ENCODE results near the gene LCMT1.
"Not testable (repeated sequence)": the region's sequence is repeated elsewhere in the genome, so short reads cannot be mapped to it uniquely, and the experiment has no call there.

LCMT1 gene

DNA sequence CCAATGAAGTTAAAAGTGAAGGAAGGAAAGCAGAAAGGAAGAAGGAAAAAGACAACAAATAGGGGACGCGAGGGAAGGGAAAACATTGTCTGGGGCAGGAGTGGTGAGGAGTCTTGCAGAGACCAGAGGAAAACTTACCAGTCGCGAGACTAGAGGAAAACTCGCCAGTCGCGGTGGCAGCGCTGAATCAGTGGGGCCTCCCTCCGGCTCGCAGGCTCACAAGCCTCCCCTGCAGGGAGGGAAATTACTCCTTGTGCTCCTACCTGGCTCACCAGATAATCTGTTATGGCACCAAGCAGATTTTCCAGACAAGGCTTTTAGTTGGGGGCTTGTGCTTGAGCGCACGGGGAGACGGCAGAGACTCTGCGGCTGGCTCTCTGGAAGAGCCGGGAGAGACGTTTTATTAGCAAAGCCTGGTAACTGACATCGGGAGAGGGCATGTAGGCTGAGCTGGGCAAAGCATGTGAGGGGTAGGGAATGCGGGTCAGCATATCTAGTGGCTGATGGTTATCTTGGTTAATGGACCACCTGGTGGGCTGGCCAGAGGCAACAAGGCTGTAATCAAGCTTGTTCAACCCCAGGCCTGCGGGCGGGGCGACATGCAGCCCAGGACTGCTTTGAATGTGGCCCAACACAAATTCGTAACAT lies 37.1 kb downstream of the LCMT1 start:
- DNase-seq = no peak

DNA sequence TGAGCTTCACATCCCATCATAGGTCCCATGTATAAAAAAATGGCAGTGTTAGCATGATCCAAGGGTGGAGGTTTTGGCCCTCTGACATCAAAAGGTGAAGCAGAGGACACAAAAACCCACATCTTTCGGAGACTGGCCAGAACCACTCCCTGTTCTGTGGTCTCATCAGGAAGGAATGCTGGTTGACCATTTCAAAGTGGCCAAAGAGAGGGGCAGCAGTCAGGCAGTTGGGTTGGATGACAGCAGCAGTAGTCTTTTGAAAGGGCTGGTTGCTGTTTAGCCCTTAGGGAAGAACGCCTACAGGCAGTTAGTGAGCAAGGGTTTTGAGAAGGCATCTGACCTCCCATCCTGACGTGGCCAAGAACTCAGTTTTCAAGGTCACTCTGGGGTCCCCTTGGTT lies 40.5 kb downstream of the LCMT1 start:
- no peak for DNase-seq

DNA sequence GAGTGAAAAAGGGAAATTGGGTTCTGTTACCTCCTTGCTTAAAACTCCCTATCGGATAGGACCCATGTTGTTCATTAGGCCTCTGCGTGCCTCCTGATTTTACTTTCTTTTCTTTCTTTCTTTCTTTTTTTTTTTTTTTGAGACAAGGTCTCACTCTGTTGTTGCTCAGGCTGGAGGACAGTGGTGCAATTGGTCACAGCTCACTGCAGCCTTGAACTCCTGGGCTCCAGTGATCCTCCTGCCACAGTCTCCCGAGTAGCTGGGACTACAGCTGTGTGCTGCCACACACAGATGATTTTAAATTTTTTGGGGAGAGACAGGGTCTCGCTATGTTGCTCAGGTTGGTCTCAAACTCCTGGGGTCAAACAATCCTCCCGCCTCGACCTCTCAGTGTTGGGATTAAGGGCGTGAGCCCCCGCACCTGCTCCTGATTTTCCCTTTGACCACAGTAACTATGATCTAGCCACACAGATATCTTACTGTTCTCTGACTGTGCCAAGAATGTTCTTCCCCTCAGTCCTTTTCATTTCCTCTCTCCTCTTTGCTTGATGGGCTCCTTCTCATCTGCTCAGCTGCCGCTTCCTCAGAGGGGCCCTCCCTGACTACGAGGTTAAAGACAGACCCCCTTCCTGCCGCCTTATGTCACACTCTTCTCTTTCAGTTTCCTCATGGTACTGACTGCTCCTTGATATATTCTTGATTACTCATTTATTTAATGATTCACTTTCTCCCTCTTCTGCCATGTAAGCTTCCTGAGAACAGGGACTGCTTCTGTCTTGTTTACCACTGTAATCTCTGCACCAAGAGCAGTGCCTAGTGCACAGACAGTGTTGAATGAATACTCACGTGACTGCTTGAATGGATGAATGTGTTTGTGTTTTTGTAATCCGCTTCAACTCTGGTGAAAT lies 44.3 kb downstream of the LCMT1 start:
- no peak for DNase-seq

DNA sequence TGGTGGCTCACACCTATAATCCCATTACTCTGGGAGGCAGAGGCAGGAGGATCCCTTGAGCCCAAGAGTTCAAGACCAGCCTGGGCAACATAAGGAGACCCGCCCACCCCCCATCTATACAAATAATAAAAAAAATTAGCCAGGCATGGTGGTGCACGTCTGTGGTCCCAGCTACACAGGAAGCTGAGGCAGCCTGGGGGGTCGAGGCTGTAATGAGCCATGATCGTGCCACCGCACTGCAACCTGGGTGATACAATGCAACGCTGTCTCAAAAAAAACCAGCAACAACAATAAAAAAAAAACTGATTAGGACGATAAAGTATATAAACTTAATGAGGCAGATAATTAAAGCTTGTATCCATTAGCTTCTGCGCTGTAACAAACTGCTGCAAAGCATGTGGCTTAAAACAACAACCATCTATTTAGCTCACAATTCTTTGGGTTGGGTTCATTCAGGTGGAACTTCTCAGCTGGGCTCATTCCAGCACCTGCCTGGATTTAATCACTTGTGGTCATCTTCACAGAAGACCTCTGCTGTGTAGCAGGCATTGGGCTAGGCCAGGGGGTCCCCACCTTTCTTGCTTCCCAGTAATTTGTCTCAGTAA lies 45.8 kb downstream of the LCMT1 start:
- no peak for DNase-seq

DNA sequence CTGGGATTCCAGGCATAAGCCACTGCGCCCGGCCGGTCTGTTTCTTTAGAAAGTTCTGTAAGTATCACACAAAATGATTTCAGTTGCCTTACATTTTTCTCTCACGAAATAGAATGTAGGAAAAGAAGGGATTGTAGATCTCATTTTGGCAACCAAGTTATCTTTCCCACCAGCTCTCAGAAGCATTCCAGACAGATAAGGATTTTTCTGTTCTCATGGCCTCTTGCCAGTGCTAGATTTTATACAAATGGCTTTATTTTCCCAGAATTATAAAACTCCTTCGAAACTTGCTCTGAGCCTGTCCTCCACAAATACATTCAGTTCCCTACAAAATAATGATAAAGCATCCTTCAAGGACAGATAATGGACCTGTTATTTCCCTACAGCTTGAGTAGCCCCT lies 46.9 kb downstream of the LCMT1 start:
- DNase-seq = no peak

DNA sequence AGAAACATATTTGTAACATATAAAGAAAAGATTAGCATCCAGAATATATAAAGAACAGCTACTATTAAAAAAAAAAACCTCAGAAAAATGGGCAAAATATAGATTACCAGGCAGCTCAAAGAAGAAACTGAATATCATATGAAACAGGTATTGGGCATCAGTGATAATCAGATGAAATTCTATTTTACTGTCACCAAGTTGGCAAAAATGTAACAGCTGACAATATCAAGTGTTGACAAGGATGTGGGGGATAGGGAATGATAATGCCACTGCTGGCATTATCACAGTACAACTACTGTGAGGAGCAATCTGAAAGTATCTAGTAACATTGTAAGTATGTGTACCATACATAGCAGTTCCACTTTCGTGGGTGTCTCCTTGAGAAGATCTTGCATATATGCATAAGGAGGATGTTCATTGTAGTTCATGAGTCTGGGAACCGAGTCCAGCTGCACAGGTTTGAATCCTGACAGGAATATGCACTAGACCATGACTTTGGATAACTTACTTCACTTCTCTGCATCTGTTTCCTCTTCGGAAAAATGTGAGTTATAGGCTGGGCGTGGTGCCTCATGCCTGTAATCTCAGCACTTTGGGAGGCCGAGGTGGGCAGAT lies 50.3 kb downstream of the LCMT1 start:
- no peak for DNase-seq

DNA sequence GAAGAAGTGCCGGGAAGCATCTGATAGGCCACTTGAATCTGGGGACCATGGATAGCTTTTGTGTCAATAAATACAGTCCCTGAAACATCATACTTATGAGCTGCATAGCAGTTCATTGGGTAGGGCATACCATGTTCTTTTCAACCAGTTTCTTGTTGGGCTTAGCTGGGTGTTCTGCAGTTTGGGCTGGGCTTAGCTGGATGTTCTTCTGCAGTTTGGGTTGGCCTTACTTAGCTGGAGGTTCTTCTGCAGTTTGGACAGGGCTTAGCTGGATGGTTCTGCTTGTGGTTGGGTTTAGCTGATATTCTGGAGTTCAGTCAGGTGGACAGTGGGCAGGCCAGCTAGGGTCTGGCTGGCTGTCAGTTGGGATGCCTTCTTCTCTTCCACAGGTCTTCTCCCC lies 52.1 kb downstream of the LCMT1 start:
- DNase-seq = no peak

DNA sequence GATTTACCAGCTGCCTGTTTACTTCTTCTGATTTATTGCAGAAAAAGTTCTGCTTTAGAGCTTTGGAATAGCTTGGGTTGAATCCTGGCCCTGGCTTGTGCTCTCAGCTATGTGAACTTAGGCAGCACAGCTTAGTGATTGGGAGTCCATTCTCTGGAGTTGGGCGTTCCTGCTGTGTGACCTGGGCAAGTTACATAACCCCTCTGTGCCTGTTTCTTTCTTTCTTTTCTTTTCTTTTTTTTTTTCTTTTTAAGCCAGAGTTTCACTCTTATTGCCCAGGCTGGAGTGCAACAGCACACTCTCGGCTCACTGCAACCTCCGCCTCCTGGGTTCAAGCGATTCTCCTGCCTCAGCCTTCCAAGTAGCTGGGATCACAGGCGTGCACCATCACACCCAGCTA lies 53.7 kb downstream of the LCMT1 start:
- no peak for DNase-seq

DNA sequence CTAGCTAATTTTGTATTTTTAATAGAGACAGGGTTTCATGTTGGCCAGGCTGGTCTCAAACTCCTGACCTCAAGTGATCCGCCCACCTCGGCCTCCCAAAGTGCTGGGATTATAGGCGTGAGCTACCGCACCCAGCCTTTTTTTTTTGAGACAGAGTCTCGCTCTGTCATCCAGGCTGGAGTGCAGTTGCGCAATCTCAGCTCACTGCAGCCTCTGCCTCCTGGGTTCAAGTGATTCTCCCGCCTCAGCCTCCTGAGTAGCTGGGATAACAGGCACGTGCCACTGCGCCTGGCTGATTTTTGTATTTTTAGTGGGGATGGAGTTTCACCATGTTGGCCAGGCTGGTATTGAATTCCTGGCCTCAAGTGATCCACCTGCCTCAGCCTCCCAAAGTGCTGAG lies 56.4 kb downstream of the LCMT1 start:
- not testable (repeated sequence) for DNase-seq

DNA sequence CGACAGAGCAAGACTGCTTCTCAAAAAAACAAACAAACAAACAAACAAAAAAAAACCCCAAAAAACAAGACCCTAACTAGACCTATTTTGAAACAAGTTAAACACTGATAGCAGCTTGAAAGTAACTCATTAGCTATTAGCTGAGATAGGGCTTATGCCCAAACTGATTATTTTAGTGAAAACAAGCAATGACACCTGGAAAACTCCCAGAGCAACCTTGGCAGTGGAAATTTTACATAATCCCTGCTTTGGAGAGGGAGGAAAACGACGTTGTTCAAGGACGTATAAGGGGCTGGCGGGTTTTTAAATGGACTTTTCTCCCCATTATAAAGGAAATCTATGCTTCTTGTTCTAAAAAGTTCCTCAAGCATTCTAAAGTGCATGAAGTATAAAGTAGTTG lies 59.8 kb downstream of the LCMT1 start:
- DNase-seq = no peak

DNA sequence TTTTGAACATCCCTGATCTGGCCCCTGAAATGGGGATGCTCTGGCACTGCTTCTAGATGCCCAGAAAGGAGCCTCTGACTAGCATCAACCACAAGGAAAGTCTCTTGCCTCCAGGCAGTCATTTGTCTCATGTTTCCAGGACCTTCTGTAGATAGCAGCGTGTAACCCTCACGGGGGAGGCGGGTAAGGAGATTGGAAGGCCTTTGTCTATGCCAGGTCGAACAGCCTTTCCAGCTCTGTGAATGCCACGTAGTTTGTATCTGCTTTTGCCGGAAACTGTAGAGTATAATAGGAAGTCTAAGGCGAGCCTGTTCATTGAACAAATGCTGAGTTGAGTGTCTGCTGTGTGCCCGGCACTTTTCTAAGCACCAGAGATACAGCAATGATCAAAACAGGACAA lies 61.3 kb downstream of the LCMT1 start:
- DNase-seq = no peak

DNA sequence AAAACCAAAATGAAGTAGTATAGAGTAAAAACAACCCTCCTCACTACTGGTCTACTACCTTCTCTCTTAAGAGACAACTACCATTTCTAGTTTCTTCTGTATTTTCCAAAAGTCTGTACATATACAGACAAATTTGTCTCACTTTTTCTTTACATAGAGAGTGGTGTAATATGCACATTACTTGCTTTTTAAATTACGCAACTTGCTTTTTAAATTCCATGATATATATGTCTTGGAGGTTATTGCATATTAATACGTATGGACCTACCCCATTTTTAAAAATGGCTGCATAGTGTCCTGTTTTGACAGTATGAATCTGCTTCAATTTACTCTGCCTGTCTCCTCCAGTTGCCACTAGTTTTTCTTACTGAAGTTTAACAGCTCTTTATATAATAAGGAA lies 62.7 kb downstream of the LCMT1 start:
- no peak for DNase-seq

DNA sequence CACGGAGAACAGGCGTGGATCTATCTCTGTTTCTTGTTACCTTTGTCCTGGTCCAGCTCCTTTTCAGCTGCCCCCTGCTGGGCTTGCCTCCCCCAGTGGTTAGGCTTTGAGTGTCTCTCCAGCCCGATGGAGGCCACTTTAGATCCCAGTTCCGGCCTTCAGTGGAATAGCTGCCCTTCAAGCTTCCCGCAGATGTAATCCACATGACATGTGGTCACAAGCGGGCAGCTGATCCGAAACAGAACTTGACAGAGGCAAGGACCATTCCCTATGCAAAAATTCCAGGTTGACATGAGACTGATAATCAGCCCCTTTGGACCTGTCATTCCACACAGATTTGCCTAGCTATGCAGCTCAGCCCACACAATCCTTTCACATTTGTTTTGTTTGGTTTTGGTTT lies 64.6 kb downstream of the LCMT1 start:
- DNase-seq = no peak

DNA sequence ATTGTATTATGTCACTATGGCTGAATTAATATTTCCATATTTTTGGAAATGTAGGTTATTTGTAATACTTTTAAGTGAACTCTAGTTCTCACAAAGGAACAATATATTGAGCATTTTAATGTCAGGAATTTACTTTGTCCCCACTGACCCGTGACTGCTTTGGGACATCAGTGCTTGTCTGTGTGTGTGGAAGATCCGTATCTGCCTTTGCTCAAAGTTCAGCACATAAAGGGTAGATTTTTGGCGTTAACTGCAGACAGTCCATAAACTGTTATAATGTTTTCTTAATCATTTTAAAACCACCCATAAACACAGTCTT lies 65.9 kb downstream of the LCMT1 start:
- no peak for DNase-seq

DNA sequence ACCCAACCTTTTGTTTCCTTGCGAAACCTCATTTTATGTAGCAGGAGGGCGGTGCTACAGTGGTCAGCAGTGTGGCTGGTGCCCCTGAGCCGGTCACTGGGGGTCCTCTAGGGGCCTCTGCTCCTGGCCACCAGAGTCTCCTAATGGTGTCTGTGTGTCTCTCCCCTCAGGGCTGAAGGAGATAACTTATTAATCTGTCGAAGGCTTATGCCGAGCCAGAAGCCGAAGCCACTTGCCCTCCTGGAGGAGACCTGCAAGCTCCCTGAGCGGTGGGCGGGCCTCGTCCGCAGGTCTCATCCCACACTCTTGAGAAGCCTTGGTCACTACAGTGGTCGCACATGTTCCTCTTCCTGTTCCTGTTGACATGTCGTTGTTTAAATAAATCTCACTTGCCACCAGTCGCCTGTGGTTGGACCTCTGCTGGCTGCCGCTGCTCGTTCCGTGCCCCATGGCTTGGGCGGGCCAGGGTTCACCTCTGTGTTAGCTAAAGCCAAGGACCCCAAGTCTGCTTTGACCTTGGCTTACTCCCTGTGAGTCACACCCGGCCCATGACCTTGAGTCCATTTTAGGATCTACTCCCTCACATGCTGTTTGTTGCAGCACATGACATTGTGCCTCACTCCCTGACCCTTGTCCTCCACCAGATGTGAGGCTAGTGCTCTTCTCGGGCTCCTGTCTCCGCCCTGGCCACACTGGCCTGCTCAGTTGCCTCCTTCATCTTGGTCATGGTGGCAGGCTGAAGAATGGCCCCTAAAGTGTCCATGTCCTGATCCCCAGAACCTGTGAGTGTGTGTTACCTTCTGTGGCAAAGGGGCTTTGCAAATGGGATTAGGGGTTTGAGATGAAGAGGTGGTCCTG lies 66.5 kb downstream of the LCMT1 start:
- no peak for DNase-seq

DNA sequence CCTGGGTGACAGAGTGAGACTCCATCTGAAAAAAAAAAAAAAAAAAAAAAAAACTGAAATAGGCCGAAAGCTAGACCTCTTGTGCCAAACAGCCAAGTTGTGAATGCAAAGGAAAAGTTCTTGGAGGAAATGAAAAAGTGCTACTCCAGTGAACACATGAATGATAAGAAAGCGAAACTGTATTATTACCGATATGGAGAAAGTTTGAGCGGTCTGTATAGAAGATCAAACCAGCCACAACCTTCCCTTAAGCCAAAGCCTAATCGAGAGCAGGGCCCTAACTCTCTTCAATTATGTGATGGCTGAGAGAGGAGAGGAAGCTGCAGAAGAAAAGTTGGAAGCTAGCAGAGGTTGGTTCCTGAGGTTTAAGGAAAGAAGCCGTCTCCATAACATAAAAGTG lies 69.7 kb downstream of the LCMT1 start:
- not testable (repeated sequence) for DNase-seq

DNA sequence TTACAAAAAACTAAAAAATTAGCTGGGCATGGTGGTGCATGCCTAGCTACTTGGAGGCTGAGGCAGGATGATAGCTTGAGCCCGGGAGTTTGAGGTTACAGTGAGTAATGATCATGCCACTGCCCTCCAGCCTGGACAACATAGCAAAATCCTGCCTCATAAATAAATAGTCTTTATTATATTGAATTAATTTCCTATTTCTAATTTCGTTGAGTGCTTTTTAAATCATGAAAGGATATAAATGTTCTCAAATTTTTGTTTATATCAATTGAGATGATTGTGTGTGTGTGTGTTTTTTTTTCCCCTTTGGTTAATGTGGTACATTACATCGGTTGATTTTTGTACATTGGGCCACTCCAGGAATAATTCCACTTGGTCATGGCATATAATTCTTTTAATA lies 73.2 kb downstream of the LCMT1 start:
- no peak for DNase-seq

DNA sequence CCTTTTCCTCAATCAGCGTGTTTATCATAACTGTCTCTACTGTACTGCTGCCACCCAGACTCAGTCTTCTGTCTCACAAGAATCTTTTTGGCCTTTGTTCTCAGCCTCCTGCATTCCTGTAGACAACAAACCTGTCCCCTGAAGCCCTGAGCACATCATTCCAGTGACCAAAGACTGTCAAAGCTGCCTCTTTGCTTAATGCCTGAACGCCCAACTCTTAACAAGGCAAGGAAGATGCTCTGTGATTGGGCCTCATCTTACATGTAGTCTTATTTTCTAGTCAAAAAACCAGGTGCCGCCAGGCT lies 75.9 kb downstream of the LCMT1 start:
- DNase-seq = no peak

DNA sequence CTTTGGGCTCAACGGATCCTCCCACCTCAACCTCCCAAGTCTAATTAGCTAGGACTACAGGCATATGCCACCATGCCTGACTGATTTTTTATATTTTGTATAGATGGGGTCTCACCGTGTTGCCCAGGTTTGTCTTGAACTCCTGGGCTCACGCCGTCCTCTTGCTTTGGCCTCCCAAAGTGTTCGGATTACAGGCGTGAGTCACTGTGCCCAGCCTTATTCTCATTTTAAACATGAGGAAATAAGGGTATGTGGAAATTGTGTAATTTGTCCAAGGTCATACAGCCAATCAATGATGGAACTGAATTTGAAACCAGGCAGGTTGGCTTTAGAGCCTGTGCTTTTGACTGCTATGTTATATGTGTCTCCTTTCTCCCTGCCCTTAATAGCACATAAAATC lies 77.8 kb downstream of the LCMT1 start:
- DNase-seq = no peak

DNA sequence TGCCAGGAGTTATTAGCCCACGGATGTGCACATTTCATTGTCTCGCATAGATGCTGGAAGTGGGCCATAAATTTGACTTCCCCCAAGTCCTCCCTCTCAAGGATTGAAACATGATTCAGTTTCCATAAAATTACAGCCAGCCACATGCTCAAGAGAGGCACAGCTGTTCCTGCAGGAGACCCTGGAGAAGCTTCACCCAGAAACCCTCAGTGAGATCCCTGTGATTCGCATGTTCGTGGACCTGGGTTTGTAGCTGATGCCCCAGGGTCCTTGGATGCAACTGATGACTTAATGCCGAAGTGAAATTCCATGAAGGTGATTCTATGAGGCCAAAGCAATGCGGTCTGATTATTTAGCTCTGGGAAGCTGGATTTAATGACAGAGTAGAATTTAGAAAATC lies 80.6 kb downstream of the LCMT1 start:
- DNase-seq = no peak

DNA sequence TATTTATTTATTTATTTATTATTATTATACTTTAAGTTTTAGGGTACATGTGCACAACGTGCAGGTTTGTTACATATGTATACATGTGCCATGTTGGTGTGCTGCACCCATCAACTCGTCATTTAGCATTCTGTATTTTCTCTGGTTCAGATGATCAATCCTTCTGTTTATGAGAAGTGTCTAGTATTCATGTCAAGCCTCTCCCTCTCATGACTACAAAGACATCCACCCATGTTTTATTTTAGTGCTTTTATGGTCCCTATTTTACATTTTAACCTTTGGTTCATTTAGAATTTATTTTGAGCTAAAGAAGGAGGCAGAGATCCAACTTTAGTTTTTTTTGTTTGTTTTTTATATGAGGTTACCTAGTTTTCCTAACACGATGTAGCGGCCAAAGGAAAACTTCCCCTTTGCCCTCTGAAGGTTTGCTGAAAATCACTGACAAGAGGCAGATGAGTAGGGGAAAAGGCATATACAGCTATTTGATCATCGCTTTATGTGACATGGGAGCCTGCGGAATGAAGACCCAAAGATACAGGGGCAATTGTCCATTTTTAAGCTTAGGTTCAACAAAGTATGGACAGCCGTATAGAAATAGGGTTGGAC lies 82.8 kb downstream of the LCMT1 start:
- DNase-seq = no peak

DNA sequence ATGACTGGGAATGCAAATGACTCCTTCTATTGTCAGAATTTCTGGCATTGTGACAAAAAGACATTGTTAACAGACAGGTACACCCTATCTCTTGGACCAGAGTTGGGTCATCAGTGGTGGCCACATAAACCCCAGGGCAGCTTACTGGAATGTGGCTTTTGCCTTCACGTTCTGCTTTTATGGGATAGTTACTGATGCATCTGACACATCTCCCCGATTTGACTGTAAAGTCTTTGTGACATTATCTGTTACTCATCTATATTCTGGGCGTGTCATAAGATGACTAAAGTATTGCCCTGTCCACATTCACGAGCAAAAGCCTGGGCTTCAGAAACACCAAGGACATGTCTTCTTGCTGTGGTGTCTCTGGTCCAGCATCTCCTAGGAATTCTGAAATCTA lies 86.5 kb downstream of the LCMT1 start:
- DNase-seq = no peak

DNA sequence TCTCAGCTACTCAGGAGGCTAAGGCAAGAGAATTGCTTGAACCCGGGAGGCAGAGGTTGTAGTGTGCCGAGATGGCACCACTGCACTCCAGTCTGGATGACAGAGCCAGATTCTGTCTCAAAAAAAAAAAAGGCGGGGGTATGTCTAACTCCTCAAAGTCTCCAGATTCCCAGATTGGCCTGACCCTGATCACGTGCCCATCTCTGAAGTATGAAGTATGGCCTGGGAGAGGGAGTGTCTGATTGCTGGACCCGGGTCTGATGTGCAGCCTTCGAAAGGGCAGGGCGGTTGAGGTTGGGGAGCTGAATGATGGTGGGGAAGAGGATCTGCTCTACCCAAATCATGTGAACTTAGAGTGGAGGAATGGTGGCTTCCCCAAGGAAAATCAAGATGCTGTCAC lies 87.9 kb downstream of the LCMT1 start:
- DNase-seq = no peak
